GM18505 (cell line): Measurements from ENCODE around the gene SRD5A2.
"Not testable (repeated sequence)": the region's sequence is repeated elsewhere in the genome, so short reads cannot be mapped to it uniquely, and the experiment has no call there.

Experiments used
- ATAC-seq: cut with Tn5 transposase; IDR thresholded peaks from one replicate; pipeline ENCODE4 v1.9.1; 2021; ENCODE audit not compliant: unreplicated experiment
- POLR2A ChIP-seq: IDR thresholded peaks from 4 replicates; pipeline ENCODE4 v1.6.1; 2011; ENCODE audit warnings: borderline replicate concordance; ENCODE audit not compliant: insufficient read depth, insufficient read length; ENCODE audit errors: extremely low read depth

SRD5A2 gene

DNA sequence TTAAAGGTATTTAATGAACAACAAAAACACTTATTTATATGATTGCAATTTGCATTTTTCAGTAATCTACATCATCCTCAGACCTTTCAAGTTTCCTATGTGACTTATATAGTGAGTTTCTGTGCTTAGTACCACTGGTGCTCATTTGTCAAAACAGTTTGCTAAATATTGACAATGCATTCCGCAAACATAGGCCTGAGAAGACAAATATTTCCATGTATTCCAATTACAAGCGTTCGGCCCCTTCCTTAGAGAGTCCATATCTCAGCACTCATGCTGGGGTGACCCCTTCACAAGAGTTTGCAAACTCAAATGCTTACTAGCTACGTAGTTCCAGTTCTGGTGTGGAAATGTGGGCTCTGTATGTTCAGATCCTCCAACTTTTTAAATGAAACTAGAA lies 56.1 kb downstream of the SRD5A2 start:
- ATAC-seq, result no peak
- TF ChIP-seq POLR2A, result no peak

DNA sequence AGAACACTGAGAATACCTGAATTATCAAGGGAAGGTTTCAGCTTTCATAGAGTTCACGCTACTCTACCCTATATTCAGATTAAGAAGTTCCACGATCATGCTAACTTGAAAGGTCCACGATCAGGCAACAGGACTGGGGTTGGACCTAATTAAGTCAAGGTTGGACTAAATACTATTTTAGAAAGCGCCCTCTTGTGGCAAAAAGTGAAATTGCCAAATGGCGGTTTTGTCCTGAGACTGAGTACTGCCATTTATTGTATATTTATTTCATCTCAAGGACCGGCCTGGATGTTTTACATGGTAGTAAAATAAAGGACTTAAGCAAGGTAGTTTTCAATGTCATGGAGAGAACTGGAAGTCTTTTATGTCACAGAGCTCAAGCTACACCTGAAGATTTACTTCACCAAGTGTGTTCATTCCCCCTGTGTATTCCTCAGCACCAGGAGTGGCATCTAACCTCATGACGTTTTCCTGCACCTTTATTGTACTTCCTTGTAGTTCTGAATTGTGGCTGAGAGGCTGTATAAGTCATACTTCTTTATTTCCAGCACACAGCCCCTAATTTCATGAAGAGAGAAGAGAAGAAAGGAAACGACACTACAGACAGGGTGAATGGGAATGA lies 56.8 kb downstream of the SRD5A2 start:
- no peak for ATAC-seq
- TF ChIP-seq POLR2A, result no peak

DNA sequence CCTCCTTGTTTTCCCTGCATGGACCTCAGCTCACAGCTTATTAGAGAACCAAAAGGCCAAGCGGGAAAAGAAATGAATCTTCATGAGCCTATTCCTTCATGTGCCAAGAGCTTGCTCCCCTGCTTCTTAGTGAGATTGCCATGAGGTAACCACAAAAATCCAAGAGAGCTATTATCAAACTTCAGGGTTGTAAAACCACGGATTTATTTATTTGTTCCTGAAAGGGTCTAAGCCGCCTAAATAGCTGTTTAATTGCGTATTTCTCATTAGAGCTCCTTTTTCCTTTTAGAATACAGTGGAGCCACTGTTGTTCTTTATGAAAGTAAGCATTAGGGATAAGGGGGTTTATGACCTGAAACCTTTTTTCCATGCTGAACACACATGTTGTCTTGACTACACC lies 58.0 kb downstream of the SRD5A2 start:
- no peak for ATAC-seq

DNA sequence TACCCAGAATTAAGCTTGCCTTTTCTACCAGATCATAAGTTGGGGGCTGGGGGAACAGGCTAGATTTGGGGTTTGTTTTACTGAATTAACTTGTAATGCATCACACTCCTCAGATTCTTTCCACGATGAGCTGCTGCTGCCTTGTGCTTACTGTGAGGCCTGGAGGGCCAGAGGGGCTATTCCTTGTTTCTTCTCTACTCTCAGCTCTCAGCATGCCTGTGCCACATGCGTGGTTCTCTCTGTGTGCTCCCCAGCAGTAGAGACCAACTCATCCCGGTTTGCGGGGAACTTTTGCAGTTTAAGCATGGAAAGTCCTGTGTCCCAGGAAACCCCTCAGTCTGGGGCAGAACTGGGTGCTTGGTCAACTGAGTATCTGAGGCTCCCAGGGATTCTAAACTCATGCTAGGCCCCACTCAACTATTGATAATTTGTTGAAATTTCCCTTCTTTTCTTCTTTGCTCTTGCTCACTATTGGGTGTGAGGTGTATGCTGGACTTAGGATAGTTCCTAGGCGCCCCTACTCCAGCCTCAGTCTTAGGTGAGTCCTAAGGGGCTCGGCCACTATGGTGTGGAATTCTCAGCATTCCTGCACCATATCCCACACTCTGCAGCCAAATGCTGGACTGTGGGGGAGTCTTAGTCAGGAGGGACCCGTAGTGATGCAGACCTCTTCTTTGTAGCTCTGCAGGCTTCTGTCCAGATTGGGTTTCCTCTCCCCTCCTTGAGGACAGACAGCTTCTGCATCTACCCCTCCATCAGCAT lies 63.1 kb downstream of the SRD5A2 start:
- TF ChIP-seq POLR2A, result no peak
- no peak for ATAC-seq

More for the DNA sequence above, 58.0 kb downstream of the SRD5A2 start:
- no peak for TF ChIP-seq POLR2A

DNA sequence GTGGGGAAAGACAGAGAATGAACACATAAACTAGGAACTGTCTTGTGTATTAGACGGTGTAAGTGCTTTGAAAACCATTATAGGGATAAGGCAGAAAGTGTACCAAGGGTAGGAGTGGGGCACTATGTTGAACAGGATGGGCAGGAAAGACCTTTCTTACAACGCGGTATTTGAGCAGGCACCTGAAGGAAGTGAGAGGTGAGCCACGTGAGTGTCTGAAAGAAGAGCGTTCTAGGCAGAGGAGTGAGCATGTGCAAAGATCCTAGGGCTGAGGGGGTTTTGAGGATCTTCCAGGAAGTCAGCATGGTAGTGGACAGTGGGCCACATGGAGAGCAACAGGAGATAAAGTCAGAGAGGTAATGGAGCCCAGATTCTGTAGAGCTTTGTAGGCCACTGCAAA lies 65.2 kb downstream of the SRD5A2 start:
- no peak for ATAC-seq
- TF ChIP-seq POLR2A, result no peak

DNA sequence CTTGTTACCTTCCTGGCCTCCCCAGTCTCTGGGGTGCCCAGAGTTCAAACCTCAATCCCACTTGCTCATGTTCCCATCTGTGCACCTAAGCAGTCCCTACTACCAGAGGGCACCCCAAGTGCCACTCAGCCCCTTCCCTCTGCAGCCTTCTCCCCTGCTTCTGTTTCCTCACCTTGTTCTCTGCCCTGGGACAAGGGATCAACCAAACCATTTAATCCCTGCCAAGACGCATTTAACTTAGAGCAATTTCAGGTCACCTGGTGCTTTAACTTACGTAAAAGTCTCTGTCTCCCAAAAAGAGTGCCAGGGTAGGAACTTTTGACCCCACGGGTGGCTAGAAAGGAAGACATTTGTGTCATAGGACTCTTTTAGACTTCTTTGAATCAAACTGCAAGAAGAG lies 67.2 kb downstream of the SRD5A2 start:
- no peak for TF ChIP-seq POLR2A
- ATAC-seq, result no peak

DNA sequence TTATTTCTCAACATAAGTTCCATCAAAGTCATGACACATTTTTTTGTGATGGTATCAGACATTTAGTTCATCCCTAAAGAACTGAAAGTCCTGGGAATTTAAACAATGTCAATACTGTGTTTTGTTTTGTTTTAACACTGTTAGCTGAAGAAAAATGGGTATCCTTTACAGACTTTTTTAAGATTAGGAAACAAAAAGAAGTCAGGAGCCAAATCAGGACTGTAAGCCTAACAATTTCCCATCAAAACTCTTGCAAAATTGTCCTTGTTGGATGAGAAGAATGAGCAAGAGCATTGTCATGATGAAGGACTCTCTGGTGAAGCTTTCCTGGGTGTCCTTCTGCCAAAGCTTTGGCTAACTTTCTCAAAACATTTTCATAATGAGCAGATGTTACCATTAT lies 69.4 kb downstream of the SRD5A2 start:
- ATAC-seq, result no peak

DNA sequence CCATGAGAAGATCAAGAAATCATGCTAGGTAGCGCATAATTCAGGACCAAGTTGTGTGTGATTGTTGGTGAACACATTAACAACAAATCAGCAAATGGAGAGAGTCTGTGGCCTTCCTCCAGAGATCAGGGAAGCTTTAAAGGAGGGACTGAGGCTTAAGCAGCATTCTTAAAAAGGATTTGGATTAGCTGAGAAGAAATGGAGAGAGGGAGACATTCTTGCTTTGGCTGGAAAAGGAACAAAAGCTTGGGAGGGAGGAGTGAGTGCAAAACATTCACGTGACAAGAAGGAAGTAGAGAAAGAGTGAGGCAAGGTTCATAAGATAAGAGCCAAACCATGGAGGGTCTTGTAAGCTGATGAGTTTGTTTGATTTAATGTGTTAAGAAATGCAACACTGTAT lies 75.6 kb downstream of the SRD5A2 start:
- no peak for TF ChIP-seq POLR2A
- no peak for ATAC-seq

More for the DNA sequence above, 69.4 kb downstream of the SRD5A2 start:
- no peak for TF ChIP-seq POLR2A

DNA sequence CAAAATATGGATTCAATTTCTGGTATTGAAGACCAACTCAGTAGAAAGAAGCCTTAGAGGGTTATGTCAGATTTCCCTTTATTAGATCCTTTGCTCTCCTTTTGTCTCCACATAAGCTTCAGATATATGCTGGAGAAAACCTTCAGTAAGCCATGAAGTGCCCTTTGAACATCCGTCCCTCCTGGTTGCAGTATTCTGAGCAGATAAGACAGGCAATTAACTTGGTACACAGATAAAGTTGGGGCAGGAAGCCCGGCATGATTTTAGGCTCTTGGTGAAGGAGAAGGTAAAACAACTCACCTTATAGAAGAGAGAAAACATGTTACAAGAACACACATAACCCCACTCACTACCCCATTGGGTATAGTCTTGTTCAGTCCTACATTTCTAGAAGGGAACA lies 76.4 kb downstream of the SRD5A2 start:
- TF ChIP-seq POLR2A, result no peak
- ATAC-seq, result no peak

DNA sequence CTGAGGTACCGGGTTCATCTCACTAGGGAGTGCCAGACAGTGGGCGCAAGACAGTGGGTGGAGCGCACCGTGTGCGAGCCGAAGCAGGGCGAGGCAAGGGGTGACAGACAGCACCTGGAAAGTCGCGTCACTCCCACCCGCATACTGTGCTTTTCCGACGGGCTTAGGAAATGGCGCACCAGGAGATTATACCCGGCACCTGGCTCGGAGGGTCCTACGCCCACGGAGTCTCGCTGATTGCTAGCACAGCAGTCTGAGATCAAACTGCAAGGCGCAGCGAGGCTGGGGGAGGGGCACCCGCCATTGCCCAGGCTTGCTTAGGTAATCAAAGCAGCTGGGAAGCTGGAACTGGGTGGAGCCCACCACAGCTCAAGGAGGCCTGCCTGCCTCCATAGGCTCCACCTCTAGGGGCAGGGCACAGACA lies 84.3 kb downstream of the SRD5A2 start:
- not testable (repeated sequence) for ATAC-seq

DNA sequence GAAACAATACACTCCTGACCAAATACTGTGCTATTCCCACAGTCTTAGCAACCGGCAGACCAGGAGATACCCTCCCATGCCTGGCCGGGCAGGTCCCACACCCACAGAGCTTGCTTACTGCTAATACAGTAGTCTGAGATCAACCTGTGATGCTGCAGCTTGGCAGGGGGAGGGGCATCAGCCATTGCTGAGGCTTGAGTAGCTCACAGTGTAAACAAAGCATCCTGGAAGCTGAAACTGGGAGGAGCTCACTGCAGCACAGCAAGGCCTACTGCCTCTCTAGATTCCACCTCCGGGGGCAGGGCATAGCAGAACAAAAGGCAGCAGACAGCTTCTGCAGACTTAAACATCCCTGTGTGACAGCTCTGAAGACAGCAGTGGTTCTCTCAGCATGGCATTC lies 91.4 kb downstream of the SRD5A2 start:
- not testable (repeated sequence) for ATAC-seq

DNA sequence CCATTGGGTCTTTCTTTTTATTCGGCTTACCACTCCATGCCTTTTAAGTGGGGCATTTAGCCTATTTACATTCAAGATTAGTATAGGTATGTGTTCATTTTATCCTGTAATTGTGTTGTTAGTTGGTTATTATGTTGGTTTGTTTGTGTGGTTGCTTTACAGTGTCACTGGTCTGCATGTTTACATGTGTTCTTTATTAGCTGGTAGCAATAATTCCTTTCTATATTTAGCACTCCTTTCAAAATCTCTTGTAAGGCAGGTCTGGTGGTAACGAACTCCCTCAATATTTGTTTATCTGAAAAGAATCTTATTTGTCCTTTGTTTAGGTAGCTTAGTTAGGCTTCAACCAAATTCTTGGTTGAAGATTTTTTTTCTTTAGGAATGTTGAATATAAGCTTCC lies 97.5 kb downstream of the SRD5A2 start:
- TF ChIP-seq POLR2A, result no peak
- no peak for ATAC-seq

DNA sequence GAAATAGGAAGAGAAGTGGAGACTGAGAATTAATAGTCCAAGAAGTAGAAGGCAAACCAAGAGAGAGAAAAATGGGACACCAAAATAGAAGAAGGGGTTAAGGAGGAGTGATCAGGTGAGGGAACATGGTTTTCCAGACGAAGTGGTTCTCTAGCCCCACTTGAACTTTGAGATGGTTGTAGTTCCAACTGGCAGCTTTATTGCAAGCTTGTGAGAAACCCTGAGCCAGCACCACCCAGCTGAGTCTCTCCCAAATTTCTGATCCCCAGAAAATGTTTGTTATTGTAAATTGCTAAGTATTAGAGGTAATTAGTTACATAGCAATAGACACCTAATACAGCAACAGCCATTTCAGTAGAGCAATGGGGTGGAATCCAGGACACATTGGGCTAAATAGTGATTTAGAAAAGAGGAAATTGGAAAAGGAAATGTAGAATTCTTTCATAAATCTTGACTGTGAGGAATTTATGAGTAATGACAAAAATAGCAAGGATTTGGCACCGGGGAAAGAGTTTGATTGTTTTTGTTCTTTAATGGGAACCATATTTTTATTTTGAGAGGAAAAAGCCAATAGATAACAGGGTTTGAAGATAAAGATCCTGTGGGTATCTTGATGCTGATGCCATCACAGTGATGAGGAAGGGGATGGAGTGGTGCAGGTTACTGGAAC lies 104.1 kb downstream of the SRD5A2 start:
- TF ChIP-seq POLR2A, result no peak
- ATAC-seq, result no peak

DNA sequence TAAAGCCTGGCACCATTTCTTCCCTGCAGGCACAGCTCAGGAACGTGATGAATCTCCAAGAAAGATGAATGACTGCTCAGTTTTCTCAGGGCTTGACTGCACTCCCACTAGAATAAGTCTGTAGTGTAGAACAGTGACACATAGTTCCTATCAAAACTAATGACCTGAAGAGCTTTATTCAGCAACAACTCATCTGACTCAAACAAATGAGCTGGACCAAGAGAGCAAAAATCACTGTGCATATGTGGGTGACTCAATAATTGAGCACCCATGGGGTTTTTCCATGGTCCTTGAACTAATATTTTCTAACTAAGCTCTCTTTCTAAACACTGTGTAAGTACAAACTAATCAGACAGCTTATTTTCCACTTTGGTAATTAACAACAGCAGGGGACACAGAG lies 105.0 kb downstream of the SRD5A2 start:
- ATAC-seq, result no peak
- TF ChIP-seq POLR2A, result no peak
